DMS 273 treated with DMSO at 0.1 percent for 48 hours (cell line): Measurements from ENCODE around the gene HIP1.
"Not testable (repeated sequence)": the region's sequence is repeated elsewhere in the genome, so short reads cannot be mapped to it uniquely, and the experiment has no call there.

Source experiments
- DNase-seq: peaks from one replicate; lab custom pipeline; 2025; lab: John Stamatoyannopoulos, UW

Gene HIP1

DNA sequence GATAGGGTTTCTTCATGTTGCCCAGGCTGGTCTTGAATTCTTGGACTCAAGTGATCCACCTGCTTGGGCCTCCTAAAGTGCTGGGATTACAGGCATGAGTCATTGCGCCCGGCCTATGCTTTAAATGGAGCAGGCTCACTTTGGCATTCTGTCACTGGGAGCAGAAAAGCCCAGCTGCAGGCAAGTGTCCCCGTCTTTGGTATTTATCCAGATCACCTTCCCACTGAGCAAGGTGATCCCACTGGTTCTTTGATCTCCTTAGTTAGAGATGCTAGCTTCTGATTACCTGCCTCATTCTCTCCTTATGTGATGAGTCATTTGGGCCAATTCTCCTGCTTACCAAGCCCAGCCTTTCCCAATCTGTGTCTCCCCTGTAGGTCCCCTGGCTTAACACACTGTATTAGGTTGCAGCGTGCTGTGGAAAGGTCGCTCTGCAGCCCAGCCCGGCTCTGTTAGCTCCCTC, 207.4 kb downstream of the HIP1 start:
- DNase-seq = no peak

GRCh38 chr7:75527224-75527722, 211.5 kb downstream of the HIP1 start:
- DNase-seq = not testable (repeated sequence)

DNA sequence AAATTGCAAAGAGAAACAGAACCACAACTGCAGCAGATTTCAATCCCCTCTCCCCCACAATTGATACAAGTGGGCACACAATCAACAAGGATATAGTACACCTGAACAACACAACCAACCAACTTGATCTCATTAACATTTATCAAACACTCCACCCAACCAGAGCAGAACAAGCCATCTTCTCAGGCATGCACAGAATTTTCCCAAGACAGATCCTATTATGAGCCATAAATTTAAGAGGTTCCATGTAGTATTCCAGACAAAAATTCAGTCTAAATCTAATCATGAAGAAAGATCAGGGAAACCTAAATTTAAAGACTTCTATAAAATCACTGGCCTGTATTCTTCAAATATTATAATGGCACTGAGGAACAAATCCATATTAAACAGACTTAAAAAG, 217.0 kb downstream of the HIP1 start:
- DNase-seq = not testable (repeated sequence)

- DNase-seq = not testable (repeated sequence)
These were observed 219.9 kb downstream of the HIP1 start for GRCh38 chr7:75518842-75519241.

DNA sequence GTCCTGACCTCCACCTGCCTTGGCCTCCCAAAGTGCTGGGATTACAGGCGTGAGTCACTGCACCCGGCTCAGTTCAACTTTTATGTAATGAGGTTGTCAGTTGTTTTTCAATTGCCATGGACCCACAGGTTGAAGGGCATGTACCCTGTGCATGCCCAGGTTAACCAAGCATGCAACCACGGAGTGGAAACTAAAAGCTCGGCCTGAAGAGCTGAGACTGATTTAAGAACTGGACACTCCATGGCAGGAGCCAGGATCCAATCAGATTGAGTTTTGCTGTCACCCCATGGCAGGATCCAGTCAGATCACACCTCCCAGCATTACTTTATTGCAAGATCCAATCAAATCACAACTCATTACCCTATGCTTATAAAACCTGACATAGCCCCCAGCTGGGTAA, 229.7 kb downstream of the HIP1 start:
- not testable (repeated sequence) for DNase-seq

GRCh38 chr7:75492020-75492419, 246.7 kb downstream of the HIP1 start, which contains the start of gene SPDYE5:
Gene SPDYE5, plus strand, starts transcription at chr7:75492320. Its CDS starts 1,728 bp downstream, at chr7:75494048.
- not testable (repeated sequence) for DNase-seq

DNA sequence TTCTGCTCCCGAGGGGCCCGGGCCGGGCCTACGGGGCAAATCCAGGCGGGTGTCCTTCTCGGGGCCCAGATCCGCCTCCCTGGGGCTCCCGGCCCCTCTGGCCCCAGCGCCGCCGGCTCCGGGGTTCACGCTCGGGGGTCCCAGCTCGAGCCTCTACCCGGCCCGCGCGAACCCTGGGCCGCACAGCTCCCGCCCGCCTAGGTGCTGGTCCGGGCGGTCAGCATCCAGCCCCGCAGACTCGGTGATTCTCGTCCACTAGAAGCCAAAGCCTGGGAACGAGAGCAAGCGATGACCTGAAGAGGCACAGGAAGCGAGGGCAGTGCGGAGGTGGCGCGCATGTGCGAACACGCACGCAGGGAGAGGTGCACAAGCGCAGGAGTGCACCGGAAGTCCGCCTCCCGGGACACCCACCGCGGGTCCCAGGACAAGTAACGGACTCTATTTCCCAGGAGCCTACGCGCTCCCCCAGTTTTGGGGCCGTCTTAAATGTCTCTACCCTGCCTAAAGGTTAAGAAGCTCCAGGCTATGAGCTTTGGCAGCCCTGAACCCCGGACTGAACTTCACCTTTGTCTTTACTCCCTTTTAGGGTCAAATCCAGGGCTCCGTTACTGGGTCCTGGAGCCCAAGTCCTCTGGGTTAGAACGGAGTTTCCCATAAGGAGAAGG, 252.6 kb downstream of the HIP1 start, which contains the start of gene POM121C:
POM121C (minus strand) TSS at position 321 of the 665 bp plus-strand sequence. CDS start 44,803 bp downstream, outside the sequence.
- peak; percentile 87 for DNase-seq

DNA sequence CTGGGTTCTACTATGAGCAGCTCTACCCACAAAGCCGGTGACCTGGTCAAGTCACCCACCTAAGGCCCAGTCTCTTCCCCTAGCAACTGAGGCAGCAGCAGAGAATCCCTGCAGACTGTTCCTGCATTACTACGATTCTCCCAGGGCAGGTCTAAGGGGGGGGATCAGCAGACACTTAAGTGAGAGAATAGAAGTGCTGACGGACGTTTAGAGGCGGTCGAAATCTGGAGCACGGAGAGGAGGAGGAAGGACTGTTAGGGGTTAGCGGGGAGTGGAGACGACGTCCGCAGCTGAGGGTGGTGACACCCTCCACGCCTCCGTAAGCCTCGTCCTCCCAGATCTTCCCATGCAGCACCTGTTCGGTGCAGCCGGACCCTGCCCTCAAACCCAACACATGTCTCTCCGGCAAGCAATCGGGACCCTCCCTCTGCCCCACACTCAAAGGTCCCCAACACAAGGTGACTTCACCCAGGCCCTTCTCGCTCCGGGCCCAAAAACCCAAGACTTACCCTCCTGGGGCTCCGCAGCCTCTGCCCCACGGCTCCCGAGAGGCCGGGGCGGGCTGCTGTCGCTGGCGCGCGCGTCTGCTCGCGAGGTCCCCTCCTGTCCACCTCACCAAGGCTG, 253.3 kb downstream of the HIP1 start:
- not testable (repeated sequence) for DNase-seq
